Jurkat, Clone E6-1 (cell line): Measurements from ENCODE around the gene DNAH6.

Experiments used
- DNase-seq: peaks from one replicate; pipeline ENCODE4 v3.0.0-alpha.2; 2011; ENCODE audit warnings: low read depth, low spot score
- H3K4me3 ChIP-seq: 2 replicates; pipeline ENCODE4 v1.5.1; 2011; ENCODE audit warnings: mild to moderate bottlenecking, low read length, control low read depth, moderate library complexity

The DNAH6 gene

DNA sequence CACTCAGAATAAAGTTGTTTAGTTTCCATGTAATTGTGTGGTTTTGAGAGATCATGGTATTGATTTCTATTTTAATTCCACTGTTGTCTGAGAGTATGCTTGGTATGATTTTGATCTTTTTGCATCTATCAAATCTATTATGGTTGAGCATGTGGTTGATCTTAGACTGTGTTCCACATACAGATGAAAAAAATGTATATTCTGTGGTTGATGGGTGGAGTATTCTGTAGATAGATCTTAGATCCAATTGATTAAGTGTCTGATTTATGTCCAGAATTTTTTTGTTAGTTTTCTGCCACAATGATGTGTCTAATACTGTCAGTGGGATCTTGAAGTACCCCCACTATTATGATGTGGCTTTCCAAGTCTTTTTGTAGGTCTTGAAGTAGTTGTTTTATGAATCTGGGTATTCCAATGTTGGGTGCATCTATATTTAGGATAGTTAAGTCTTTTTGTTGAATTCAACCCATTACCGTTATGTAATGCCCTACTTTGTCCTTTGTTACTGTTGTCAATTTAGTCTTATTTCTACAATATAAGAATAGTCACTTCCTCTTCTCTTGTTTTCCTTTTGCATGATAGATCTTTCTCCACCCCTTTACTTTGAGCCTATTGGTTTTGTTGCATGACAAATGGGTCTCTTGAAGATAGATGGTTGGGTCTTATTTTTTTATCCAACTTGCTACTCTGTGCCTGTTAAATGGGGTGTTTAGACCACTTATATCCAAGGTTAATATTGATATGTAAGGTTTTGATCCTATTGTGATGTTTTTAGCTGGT lies 262.8 kb downstream of the DNAH6 start:
- no peak for DNase-seq

DNA sequence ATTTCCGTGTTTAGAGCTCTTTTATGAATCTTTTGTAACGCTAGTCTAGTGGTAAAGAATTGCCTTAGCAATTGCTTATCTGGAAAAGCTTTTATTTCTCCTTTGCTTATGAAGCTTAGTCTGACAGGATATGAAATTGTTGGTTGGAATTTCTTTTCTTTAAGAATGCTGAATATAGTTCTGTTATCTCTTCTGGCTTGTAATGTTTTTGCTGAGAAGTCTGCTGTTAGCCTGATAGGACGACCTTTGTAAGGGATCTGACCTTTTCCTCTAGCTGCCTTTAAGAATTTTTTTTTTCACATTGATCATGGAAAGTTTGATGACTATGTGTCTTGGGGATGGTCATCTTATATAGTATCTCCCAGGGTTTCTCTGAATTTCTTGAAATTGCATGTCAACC lies 263.5 kb downstream of the DNAH6 start:
- H3K4me3 ChIP-seq = no peak overlapping the region
- no peak for DNase-seq

More for the DNA sequence above, 262.8 kb downstream of the DNAH6 start:
- H3K4me3 ChIP-seq = no peak overlapping the region

DNA sequence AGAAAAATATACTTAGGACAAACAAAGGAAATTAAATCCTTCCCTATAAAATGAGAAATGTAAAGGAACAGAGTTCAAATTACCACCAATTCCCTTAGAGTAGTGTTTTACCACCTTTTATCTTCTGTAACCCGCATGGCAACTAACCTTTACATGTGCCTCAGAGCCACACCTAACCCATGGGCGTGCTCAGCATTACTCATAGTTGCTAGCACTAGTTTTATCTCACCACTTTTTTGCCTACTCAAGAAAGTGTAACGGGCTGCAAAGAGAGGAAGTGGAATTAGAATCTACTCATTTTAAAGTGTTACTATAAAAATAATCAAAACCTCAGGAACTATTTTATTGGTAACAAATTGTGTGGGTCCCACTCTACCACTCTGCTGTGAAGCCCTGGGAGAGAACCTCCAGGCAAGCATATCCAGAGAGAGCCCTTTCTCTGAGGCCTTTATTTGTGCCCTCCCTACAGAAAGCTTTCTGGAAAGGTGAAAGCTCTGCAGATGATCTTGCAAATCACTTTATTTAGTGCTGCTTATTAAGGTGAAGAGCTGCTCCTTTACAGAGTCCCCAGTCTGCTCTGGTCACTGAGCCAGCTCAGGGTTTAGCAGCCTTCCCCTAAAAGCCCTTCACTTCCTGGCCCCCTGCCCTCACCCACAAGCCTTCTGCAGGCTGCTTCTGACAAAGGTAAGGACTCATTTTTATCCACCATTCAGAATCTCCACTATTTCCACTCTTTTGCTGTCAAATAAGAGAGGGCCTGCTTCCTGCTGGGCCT lies 265.8 kb downstream of the DNAH6 start:
- H3K4me3 ChIP-seq = no peak overlapping the region
- peak; percentile 17 for DNase-seq

DNA sequence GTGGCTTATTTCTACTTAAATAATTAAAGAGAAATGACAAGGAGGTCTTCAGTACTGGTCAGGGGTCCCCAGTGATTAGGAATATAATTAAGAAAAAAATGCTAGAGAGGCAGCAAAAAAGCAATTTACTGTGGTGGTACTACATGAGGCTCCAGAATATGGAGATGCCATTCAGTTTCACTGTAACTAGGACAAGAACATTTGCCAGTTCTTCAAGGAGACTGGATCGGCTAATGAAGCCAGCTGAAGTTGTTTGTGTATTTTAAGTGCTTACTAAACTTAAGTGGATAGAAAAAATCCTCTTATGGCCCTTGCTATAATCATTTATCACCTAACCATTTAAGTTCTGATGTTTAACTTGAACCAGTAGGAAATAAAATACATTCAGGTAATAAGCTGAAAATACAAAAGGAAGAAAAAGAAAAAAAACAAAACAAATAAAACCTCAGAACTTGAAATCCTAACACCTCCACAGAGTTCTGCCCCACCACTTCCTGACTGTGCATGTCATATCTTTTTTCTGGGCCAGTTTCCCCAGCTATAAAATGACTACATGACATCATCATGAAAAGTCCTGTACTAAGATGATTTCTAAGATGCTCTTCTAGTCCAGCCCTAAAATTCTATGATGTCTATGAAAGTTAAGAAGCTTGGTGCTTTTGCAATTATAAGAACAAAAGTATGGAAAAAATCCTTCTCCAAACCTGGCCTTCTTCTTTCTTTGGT lies 266.6 kb downstream of the DNAH6 start:
- H3K4me3 ChIP-seq = no peak overlapping the region
- DNase-seq = peak; percentile 50

DNA sequence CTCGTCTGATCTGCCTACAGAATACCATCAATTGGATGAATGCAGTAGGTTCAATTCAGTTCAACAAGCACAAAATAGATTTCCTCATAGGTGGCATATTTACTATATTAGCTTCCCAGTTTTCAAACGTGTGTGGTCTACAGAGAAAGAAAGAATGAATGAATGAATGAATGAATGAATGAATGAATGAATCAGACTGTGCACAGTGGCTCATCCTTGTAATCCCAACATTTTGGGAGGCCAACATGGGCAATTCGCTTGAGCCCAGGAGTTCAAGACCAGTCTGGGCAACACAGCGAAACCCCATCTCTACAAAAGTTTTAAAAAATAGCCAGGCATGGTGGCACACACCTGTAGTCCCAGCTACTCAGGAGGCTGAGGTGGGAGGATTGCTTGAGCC lies 269.7 kb downstream of the DNAH6 start:
- DNase-seq = no peak
- no peak overlapping the region for H3K4me3 ChIP-seq

DNA sequence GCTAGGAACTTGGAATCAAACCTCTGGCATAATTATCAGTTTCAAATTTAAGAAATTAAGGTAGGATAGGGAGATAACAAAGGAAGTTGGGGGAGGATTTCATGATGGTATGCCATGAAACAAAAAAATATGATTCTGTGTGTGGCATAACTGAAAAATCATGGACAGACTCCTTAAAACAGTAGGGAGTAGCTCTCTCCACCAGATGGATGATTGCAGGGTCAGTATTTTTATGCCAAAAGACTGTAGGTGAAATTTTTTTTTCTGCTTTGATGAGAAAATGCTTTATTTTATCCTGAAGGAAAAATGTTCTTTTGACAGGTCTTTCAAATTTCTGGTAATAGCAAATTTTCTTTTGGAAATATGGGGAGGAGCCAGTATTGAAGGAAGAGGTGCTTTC lies 270.3 kb downstream of the DNAH6 start:
- no peak overlapping the region for H3K4me3 ChIP-seq
- no peak for DNase-seq

DNA sequence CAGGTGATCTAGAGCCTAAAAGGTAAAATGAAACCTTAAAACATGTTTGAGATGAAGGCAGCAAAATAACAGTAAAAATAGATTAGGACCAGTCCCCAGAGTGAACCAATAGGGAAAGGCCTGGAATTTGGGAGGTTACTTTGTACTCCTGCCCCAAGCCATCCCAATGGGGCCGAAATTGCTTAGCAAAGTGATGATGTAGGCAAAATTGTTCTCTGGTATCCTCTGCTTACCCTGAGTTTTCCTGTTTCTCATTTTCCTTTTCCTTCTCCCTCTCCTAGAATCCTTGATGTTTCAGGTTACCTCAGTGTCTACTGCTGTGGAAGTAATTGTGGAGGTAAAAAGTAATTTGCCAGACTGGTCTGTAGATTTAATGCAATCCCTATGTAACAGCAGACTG lies 271.7 kb downstream of the DNAH6 start:
- DNase-seq = no peak
- H3K4me3 ChIP-seq = no peak overlapping the region

DNA sequence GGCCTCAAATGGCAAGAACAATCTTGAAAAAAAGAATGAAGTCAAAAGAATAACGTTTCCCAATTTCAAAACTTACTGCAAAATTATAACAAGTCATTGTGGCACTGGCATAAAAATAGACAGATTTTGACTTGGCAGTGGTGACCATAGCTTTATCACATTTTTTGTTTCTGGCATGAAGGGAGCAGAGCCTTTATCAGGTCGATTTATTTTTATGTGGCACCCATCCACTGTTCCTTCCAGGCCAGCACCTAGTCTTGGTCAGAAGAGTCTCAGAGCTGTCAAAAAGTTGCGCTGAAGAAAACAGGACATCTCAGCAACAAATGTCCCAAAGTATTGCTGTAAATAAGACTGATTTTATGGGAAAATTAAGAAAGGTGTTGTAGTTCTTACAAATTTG lies 272.2 kb downstream of the DNAH6 start:
- DNase-seq = no peak
- no peak overlapping the region for H3K4me3 ChIP-seq

DNA sequence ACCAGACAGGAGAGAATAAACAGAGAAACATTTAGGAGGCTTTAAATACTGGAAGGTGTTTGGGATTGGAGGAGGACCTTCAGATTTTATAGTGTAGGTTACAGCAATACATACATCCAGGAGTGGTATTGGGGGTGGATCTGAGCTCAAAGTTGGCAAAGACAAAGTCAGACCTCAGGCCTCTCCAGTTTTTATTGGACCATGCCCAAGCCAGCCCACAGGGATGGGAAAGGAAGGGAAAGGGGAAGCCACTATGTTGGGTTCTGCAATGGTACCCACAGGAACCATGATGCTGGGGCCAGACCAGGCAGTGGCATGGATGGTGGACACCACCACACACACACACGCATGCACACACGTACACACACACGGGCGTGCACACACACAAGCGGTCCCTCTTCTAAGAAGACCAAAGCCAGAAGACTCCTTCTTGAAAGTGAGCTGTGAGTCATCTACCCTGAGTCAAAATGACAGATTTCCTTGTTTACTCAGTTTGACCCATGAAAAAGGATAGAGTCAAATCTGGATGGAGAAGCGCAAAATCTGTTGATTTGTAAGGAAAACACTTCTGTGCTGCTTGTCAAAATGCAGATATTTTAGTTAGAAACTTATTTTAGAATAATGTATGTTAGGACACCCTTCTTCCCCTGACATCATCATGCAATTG lies 276.7 kb downstream of the DNAH6 start:
- H3K4me3 ChIP-seq = no peak overlapping the region
- no peak for DNase-seq

DNA sequence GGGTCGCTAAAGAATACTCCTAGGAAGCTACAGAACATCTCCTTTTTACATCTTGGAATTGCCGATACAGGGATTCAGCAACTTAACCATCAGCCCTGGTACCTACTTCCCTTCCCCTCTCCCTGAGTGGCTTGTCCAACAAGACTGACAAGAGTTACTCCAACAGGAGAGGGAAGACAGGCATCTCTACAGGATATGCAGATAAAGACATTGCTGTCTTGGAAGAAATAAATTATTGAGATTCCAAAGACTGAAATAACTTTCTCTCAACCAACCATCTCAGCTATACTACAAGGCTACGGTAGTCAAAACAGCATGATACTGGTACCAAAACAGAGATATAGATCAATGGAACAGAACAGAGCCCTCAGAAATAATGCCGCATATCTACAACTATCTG lies 277.3 kb downstream of the DNAH6 start:
- no peak for DNase-seq
- no peak overlapping the region for H3K4me3 ChIP-seq

DNA sequence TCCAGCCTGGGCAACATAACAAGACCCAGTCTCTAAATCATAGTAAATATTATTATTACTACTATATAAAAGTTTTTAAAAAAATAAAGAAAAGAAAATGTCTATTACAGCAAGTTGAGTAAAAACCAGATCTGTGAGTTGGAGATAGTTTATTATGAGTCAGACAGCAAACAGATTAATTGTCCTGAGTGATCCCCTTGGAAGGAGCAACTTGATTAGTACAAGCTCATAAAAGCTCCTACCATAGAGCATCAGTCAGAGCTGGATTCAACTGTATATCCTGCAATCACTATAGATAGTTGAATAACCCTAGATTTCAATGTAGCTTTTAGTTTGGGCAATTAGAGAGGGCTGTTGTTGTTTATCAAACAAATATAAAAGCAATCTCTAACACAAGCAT lies 280.5 kb downstream of the DNAH6 start:
- no peak overlapping the region for H3K4me3 ChIP-seq
- DNase-seq = no peak

DNA sequence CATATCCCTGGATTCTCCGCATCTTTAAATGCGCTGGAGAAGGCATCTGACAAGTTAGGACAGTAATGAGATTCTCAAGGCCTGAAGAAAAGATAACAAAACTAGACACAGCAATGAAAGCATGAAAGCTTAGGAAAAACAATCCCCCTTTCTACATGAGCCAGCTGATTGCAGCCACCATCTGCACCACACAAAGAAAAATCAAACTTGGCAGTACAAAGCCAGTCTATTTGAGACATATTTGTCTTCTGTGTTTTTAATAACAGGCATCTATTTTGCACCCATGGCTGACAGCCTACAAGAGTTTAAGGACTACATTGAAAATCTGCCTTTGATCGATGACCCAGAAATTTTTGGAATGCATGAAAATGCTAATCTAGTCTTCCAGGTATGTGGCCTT lies 281.0 kb downstream of the DNAH6 start:
- DNase-seq = no peak
- H3K4me3 ChIP-seq = no peak overlapping the region

DNA sequence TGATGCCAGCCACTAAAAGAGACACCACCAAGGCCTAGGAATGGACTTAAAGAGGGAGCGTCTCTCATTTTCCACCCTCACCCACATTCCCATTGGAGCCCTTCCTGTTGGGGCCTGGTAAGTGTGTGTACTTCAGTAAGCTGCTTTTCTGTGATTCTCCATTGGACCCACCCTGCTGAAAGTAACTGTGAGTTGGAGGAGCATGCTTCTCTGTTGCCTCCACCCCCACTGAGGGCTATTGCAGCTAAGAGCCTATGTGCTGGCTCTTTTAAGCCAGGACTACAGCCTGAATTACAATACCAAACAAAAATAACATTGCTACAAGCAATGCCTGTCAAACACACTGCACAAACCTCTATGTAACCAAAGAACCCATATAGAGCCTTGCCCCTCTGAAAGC lies 283.5 kb downstream of the DNAH6 start:
- DNase-seq = no peak
- no peak overlapping the region for H3K4me3 ChIP-seq

DNA sequence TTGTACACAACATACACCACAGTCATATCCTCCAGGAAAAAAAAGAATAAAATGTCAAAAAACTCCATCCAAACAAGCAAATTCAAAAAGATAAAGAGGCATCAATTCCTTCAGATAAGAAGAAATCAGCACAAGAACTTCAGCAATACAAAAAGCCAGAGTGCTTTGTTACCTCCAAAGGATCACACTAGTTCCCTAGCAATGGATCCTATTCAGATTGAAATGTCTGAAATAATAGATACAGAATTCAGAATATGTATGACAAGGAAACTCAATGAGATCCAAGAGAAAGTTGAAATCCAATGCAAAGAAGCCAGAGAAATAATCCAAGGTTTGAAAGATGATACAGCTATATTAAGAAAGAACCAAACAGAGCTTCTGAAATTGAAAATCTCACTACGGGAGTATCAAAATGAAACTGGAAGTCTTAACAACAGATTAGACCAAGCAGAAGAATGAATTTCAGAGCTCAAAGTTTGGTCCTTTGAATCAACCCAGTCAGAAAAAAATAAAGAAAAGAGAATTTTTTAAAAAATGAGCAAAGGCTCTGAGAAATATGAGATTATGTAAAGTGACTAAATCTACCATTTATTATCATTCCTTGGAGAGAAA lies 284.0 kb downstream of the DNAH6 start:
- H3K4me3 ChIP-seq = no peak overlapping the region
- no peak for DNase-seq

DNA sequence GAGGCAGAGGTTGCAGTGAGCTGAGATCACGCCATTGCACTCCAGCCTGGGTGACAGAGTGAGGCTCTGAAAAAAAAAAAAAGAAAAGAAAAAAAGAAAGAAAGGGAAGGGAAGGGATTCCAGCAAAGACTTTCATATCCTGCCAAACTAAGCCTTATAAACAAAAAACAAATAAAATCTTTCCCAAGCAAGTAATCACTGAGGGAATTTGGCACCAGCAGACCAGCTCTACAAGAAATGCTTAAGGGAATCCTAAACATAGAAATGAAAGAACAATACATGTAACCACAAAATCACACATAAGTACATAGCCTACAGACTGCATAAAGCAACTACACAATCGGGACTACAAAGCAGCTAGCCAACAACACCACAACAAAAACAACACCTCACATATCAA lies 285.5 kb downstream of the DNAH6 start:
- no peak overlapping the region for H3K4me3 ChIP-seq
- no peak for DNase-seq

DNA sequence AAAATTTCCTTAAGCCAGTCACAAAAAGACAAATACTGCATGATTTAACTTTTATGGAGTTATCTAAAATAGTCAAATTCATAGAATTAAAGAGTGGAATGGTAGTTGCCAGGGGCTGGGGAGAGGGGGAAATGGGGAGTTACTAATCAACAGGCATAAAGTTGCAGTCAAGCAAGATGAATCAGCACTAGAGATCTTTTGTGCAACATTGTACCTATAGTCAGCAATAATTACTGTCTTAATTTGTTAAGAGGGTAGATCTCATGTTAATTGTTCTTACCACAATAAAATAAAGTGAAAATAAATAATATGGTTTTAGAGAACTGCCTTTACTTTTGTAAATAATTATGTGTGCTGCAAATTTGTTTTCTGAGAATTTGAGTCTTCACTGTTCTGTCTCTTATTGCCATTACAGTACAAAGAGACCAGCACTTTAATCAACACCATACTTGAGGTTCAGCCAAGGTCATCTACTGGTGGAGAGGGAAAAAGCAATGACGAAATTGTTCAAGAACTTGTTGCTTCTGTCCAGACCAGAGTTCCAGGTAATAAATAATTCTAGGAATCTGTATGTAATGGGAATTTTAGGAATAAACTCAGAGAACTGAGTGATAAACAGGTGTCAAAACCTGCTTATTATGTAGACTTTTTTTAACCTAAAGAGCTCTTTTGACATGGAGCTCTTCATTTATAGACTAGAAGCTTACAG lies 289.1 kb downstream of the DNAH6 start:
- H3K4me3 ChIP-seq = no peak overlapping the region
- DNase-seq = no peak

DNA sequence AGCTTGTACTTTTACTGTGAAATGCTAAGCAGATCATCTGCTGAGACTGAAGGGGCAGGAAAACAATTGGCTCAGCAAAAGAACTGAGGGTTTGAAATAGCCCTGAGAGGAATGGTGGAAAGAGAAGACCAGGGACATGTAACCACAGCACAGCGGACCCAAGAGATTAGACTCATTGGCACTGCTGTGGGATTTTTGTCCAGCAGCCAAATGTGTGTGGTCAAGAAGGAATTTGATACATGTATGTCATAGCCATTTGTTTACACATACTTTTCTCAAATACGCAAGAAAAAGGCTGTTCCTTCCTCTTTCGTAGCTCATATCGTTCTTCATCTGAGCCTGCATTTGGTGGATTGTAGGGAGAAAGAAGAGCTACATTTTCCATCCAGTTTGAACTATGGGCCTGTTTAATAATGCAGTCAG lies 290.8 kb downstream of the DNAH6 start:
- no peak for DNase-seq
- H3K4me3 ChIP-seq = no peak overlapping the region

DNA sequence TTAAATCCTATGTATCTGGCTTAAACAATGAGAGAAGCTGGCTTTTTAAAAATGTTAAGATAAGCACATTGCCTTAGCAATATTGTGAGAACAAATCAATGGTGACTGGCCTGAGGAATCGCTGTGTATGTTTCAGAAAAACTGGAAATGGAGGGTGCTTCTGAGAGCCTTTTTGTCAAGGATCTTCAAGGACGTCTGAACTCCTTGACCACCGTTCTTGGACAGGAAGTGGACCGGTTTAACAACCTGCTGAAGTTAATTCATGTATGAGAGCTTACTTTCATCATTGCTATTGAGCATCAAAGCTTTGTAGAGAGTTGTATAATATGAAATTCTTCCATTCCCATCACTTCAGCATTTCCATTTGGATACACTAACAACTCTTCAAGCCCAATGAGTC lies 292.0 kb downstream of the DNAH6 start:
- no peak for DNase-seq
- no peak overlapping the region for H3K4me3 ChIP-seq
